NCI-H187 treated with DMSO at 0.1 percent for 48 hours (cell line): ENCODE measurements around the gene POLRMT.
"Not testable (repeated sequence)": the region's sequence is repeated elsewhere in the genome, so short reads cannot be mapped to it uniquely, and the experiment has no call there.

ENCODE experiments used
- DNase-seq: peaks from one replicate; lab custom pipeline; 2025; lab: John Stamatoyannopoulos, UW

POLRMT gene

DNA sequence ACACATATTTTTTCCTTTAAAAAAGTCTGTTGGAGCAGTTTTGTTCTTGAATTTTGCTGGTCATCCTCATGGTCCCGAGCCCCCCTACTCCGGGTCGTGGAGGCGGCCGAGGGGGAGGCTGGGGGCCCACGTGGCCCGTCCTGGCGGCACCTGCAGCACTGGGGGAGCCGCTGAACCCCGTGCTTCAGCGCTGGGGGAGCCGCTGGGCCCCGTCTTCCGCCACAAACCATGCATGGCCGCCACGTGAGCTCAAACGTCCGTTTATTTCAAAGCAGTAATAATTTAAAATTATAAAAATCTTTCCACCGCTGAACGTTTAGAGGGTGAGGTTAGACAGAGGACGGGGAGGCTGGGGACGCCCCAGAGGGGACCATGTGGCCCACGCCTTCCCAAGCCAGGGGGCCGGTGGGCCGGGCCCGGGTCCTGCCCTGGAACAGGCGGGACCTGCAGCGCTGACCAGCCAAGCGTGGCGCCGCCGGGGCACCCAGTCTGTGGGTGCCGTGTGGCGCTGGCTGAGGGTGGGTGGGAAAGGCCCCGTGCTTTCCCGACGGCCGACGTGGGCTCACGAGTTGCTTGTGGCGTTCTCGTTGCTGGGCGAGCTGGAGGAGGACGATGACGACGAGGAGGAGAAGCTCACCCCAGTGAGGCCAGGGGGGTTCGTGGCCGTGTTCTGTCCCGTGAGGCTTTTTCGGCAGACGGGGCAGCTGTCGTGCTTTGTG is 14.4 kb upstream of the POLRMT start:
- DNase-seq, result no peak

DNA sequence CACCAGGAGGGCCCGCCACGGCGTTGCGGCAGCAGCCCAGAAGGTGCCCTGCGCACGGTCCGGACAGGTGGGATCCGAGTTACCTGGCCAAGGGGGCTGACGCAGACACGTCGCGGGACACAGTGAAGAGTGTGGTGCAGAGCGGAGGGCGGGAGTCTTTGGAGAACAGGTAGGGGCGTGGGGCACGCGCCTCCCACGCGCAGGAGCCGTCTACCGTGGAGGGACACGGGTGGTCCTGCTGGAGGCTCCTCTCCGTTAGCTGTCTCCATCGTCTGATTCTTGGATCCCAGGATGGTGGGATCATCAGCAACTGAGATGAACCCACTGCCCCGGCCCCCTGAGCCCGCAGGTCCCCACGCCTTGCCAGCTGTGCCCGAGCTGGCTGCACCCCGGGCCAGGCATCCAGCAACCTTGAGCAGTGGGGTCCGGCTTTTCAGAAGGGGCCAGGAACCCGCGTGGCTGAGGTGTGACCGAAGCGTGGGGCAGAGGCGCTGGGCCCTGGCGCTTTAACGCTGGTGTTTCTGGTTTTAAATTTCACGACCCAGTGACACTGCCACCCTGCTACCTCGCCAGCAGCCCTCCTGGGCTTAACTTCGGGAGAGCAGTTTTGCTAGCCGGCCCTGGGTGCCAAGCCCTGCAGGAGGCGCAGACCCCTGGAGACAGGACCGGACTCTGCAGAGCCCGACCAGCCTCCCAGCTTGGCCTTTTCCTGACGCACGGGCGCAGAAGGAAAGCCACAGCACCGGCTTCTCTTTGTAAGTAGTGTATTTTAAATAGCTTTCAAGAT is 13.6 kb upstream of the POLRMT start:
- no peak for DNase-seq

DNA sequence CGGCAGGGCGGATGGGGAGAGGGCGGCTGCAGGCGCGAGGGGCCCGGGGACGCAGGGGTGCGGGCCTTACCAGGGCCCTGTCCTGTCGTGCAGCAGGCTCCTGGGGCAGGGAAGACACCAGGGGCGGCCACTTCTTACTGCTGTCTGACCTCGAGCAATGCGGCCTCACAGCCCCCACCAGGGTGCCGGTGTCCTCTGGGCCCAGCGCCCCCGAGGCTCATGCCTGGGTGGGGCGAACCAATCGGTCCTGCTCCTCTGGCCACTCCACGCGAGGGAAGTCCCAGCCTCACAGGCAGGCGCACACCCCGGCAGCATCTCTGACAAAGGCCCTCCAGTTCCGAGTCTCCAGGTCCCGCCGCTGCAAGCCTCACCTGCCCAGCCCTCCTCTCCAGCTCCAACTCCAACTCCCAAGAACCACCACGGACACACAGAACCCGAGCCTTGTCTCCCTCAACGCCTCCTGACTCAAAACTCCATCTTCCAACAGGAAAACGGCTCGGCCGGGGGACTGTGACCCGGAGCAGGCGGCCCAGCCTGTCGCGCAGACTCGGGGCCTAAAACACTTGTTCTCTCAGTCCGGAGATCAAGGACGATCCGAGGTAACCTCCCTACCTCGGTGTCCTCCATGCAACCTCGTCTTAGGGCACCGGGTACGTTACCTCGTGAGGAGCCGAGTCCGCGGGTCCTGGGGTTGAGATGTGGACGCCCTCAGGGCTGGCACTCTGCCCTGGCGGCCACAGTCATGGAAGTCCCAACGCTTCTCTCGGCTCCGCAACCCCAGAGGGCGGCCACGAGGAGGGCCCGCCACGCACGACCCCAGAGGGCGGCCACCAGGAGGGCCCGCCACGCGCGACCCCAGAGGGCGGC is 12.8 kb upstream of the POLRMT start:
- no peak for DNase-seq

DNA sequence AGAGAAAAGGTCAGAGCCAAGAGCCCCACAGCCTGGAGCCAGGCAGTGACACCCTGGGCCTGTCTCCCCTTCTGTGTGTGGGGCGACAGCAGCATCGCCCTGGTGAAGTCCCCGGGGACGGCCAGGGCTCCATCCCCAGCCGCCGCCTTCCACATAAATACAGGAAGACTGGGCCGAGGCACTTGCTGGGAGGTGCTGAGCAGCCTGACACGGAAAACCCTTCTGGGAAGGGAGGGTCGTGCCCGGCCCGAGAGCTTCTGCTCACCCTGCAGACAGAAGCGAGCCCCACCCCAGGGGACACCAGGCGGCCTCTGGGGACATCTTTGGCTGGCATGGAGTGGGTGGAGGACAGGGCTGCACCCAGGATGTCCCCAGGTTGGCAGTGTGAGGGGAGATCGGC is 11.5 kb upstream of the POLRMT start:
- DNase-seq, result no peak

DNA sequence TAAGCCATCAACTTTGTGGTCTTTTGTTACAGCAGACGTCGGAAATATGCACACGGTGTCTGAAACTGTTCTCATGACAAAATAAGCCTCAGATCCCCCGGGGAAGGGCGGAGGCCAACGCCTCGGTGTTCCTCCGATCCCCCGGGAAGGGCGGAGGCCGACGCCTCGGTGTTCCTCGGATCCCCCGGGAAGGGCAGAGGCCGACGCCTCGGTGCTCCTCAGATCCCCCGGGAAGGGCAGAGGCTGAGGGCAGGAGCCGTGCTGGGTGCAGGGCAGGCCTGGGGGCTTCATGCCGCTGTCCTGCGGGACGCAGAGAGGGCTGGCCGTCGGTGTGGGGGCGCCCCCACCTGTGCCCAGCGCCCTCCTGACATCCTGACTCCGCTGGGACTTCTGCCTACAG is 11.0 kb upstream of the POLRMT start:
- DNase-seq, result no peak

DNA sequence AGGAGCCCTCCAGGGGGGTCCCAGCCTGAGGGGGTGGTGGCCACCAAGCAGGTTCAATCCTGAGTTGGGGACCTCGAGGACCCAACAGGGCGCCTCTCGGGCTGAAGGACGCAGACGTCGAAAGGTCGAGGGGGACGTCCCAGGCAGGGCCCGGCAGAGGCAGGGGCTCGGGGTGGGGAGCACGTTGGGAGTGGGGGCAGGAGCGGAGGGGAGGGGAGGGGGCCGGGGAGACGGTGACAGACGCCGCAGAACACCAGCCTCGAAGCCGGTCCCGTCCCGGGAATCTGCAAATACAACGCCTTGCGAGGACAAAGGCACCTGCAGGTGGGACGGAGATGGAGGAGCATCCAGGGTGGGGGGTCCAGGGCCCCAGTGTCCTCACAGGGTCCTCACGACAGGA is 10.4 kb upstream of the POLRMT start:
- DNase-seq, result no peak

DNA sequence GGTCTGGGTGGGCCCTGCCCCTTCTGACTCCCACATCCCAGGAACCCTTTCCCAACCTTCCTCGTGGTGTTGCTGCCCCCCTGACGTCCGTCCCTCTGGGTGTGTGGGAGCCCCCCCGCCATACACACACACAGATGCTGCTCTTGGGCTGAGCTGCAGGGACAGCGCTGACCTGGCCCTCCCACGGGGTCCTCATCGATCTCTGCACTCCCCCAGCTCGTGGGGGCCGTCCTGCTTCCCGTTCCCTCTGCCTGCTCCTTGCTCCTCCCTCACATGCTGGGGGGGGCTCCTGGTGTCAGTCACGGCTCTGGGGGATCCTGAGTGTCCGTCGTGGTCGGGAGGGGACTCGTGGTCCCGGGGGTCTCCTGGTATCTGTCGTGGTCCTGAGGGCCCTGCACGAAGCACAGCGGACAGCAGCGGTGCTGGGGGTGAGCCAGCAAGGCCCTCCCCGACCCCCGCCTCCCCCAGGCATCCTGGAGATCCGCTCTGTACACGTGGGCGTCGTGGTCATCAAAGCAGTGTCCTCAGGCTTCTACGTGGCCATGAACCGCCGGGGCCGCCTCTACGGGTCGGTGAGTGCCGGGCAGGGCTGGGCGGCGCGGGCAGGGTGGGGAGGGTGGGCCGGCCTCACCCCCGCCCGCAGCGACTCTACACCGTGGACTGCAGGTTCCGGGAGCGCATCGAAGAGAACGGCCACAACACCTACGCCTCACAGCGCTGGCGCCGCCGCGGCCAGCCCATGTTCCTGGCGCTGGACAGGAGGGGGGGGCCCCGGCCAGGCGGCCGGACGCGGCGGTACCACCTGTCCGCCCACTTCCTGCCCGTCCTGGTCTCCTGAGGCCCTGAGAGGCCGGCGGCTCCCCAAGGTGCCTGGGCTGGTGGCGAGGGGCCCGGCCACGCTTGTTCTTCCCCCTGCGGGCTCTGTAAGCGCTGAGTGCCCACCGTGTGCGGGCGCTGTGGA is 9.7 kb upstream of the POLRMT start:
- DNase-seq, result no peak

GRCh38 chr19:641702-642101 is 8.4 kb upstream of the POLRMT start:
- DNase-seq, result no peak

GRCh38 chr19:640606-641189 is 7.4 kb upstream of the POLRMT start:
- DNase-seq, result no peak

- DNase-seq, result no peak
Observed at GRCh38 chr19:640161-640558, 6.8 kb upstream of the POLRMT start.

DNA sequence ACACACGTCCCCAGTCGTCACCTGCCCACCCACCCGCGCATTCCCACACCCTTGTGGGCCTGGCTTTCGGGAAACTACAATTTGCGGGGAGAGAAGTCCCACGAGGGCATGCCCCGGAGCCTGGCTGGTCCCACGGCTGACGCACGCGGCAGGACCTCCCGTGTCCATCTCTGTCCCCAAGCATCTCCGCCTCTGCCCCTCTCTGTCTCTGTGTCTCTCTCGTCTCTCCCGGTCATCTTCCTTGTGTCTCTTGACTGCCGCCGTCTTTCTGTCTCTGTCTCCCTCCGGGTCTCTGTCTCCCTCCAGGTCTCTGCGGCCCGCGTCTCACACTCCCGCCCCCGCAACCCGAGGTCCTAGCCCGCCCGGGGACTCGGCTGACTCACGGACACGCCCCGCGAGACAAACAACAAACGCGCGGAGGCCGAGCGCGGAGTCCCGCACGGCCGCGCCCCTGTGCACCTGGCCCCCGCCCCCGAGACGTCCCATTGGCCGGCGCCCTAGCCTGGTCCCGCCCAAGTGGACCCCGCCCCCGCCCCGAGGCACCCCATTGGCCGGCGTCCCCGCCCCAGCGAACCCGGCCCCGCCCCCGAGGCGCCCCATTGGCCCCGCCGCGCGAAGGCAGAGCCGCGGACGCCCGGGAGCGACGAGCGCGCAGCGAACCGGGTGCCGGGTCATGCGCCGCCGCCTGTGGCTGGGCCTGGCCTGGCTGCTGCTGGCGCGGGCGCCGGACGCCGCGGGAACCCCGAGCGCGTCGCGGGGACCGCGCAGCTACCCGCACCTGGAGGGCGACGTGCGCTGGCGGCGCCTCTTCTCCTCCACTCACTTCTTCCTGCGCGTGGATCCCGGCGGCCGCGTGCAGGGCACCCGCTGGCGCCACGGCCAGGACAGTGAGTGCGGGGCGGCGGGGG is 6.2 kb upstream of the POLRMT start, which contains the start of gene FGF22:
TSS of gene FGF22 (plus strand) at position 627 of the 908 bp plus-strand sequence. CDS start at position 674, 47 bp downstream.
- no peak for DNase-seq

DNA sequence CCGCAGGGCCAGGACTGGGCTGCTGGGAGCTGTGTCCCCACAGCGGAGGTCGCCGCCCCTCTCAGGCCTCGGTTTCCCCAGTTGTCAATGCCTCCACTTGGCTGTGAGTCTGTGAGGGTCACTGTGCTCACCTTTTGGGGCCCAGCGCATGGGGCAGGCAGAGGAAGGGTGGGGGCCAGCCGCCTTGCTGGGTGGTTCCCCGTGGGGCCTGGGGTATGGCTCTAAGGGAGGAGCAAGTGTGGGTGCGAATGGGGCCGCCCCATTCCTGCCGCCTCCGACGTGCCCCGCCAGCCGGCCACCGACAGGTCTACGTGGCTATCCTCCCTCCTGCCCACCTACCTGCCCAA is 5.5 kb upstream of the POLRMT start:
- no peak for DNase-seq

- no peak for DNase-seq
Observed at GRCh38 chr19:634975-635652, 1.8 kb upstream of the POLRMT start.

DNA sequence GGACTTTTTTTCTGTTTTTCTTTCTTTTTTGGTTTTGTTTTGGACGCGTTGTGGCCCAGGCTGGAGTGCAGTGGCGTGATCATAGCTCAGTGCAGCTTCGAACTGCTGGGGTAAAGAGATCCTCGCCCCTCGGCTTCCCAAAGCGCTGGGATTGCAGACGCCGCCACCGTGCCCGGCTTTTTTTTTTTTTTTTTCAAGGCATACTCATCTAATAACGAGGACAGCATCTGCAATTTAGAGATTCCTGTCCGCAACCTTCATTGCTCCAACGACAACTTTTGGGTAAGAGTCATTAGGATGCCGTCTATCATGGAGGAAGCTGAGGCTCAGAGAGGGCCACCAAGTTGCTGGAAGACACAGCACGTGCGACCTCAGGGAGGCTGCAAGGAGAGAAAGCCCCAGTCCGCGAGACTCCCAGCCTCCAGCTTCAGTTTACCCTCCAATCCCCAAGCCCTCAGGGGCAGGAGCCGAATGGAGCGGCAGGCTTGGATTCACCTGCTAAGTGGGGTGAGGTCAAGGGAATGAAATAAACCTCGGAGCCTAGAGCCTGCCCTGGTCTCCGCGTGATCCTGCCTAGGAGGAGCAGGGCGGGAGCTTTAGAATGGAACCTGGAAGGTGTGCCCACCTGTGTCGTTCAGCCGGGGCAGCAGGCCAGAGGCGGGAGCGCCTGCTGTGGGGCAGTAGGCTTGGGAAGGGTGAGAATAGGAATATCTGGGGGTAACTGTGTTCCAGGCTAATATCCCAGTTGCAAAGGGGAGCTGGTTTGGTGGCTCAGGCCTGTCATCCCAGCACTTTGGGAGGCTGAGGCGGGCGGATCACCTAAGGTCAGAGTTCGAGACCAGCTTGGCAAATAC is 676 bp upstream of the POLRMT start:
- DNase-seq, result no peak

- DNase-seq, result no peak
Observed at GRCh38 chr19:632579-633067, 714 bp downstream of the POLRMT start.

GRCh38 chr19:629961-630714 is 3.2 kb downstream of the POLRMT start:
- DNase-seq, result no peak

GRCh38 chr19:629515-629914 is 3.8 kb downstream of the POLRMT start:
- DNase-seq, result not testable (repeated sequence)

DNA sequence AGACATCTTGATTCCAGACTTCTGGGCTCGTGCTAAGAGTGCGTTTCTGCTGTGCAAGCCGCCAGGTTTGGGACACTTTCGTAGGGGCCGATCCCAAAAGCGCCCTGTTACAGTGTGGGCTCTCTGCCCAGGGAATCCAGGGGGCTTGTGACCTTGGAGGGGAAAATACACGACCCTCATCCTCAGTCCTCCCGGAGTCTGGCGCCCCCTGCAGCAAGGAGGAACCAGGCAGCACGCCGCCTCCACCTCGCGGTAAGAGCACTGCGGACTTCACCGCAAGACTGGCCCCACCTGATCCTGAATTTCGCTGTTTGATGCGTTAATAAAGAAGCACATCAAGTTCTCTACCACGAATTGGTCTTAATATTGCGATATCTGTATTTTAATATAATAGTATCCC is 5.2 kb downstream of the POLRMT start:
- no peak for DNase-seq
